Lung microvascular endothelial cell (primary cell): ENCODE measurements around the gene GIPC2. TPM values are rescaled to one million over a fixed set of nuclear protein-coding genes. Genes with fewer than 3 reads are reported as not detected.
A peak's percentile ranks its signal among the peaks of the same experiment; 100 is the strongest.
"Not testable (repeated sequence)": the region's sequence is repeated elsewhere in the genome, so short reads cannot be mapped to it uniquely, and the experiment has no call there.

Source experiments
- DNase-seq, 2 donors: peaks; one replicate each; pipeline versions ENCODE4 v3.0.0 to v3.0.0-alpha.2; 2010; ENCODE audit warnings: low read depth in 2 of 2
- total RNA-seq: library from RNA; depleted of rRNA; stranded (reverse); fragments of >200 nt; gene quantifications from 2 replicates; pipeline ENCODE4 v1.2.1, GENCODE V29; 2014

GIPC2 gene, protein sequence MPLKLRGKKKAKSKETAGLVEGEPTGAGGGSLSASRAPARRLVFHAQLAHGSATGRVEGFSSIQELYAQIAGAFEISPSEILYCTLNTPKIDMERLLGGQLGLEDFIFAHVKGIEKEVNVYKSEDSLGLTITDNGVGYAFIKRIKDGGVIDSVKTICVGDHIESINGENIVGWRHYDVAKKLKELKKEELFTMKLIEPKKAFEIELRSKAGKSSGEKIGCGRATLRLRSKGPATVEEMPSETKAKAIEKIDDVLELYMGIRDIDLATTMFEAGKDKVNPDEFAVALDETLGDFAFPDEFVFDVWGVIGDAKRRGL
- 25.3 and 32.3 TPM in 2 replicates for total RNA-seq

DNA sequence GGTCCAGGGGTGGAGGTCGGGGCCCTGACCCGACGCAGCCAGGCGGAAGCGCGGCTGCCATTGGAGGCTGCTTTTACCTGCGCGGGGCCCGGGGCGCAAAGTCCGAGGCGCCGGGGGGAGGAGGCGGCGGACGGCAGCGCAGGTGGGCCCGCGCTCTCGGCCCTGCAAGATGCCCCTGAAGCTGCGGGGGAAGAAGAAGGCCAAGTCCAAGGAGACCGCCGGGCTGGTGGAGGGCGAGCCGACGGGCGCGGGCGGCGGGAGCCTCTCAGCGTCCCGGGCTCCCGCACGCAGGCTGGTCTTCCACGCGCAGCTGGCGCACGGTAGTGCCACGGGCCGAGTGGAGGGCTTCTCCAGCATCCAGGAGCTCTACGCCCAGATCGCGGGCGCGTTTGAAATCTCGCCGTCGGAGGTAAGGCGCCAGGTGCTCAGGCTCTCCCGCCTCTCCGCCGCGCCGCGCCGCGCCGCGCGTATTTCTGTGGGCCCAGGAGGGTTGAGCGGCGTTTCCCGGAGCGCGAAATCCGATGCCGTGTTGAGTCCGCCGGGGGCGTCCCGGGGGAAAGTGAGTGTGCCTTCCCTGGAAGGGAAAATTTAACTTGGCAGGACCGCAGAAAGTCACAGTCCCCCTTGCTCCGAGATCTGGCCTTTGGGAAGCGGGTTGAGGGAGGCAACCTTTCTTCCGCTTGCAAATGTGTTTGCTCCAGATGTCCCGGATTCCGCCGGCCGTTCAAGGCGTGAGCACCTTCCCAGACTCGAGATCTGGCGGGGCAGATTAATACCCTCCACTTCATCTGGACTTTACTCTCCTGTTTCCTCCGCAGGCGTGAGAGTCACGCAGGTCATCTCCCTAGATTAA lies at the start of gene GIPC2:
TSS of gene GIPC2 (plus strand) at position 41 of the 853 bp plus-strand sequence. CDS start at position 170, 129 bp downstream.
- peak; percentile 42 to 67 for DNase-seq

- DNase-seq, result no peak
Observed at GRCh38 chr1:77996734-77997133, 49.0 kb upstream of the GIPC2 start.

DNA sequence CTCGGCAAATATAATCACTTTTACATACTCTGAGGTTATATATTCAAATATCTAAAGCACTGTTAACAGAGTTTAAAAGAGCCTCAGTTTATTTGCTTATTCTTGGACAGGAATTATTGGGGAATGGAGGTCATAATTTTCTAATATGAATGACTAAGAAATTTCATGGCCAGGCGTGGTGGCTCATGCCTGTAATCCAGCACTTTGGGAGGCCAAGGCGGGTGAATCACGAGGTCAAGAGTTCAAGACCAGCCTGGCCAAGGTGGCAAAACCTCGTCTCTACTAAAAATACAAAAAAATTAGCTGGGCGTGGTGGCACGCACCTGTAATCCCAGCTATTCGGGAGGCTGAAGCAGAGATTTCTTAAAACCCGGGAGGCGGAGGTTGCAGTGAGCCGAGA lies 45.2 kb upstream of the GIPC2 start:
- DNase-seq, result not testable (repeated sequence)

GRCh38 chr1:78003070-78003746 lies 42.6 kb upstream of the GIPC2 start:
- no peak for DNase-seq

DNA sequence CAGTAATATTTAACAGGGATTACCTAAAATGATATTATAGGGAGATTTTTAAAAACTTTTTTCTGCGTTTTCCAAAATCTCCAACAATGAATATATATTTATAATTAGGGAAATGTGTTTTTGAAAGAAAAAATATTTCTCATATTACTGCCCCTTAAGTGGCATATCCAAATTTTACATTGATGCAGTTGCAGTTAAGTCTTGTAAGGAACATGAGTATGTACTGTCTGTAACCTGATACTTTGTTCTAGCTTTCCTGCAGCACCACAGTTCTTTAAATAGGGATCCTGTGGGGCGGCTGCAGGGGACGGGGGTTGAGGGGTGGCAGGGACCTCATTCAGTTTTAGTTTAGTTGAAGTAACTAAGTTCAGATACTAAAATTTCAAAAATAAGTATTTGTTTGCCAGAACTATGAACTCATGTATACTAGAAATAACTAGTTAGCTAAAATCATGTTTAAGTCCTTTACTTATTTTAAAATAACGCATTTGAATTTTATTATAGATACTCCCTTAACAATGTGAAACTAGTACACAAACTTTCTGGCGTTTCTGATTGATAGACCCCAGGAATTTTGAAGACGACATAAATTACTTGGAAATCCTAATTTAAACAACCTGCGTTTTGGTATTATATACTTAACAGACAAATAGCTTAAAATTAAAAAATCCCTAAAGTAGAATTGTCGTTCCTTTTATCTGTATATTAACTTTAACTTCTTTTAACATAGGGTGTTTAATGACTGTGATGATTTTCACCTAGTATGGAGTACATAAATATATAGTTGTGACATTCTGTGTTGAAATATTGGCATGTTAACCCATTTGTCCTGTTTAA lies 41.7 kb upstream of the GIPC2 start:
- DNase-seq, result peak; percentile 66 to 76

DNA sequence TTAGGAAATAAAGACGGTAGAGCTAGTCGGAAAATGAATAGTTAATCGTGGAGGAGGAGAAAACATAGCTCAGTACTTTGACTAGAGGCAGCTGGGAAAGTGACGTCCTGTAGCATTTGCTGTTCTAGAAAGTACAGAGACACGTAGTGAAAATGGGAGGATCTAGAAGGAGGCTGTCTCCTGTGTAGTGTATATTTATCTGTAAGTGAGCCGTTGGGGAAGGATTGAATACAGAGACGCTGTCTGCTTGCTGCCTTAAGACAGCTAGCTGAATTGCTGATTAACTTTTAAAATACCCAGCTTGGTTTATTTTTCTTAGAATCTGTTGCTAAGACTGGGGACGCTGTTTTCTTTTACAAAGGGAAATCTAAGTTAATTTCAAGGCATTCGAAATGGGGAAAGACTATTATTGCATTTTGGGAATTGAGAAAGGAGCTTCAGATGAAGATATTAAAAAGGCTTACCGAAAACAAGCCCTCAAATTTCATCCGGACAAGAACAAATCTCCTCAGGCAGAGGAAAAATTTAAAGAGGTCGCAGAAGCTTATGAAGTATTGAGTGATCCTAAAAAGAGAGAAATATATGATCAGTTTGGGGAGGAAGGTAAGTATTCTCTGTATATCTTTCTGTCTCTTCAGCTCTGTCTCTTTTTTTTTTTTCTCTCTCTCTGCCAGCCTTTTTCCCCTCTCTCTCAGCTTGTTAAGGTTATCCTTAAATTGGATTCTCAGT lies 40.9 kb upstream of the GIPC2 start, which contains the start of gene DNAJB4:
TSS of gene DNAJB4 (plus strand) at position 221 of the 729 bp plus-strand sequence. CDS start at position 393, 172 bp downstream.
- peak; percentile 96 to 98 for DNase-seq

- DNase-seq, result no peak
Observed at GRCh38 chr1:78005448-78005722, 40.4 kb upstream of the GIPC2 start.

DNA sequence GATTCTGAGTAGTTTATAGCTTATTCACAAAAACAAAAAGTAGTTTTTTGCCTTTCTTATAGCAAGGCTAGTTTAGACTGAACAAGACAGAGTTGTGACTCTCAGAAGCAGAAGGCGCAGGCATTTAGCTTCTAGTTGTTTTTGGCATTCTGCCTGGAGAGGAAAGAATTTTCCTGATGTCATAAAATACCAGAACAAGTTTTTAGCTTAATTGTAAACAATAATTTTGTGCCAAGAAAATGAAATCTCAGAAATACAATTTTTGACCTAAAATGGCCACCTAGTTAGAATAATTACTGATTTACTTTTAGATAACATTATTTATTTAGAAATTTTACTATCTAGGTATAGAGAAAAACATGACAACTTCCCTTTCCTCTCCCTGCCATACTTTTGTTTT lies 40.0 kb upstream of the GIPC2 start:
- DNase-seq, result peak; percentile 87 to 91

GRCh38 chr1:78006521-78006920 lies 39.2 kb upstream of the GIPC2 start:
- DNase-seq, result no peak

- peak; percentile 30 to 50 for DNase-seq
Observed at GRCh38 chr1:78007677-78008341, 38.0 kb upstream of the GIPC2 start.

- no peak for DNase-seq
Observed at GRCh38 chr1:78009276-78009675, 36.5 kb upstream of the GIPC2 start.

GRCh38 chr1:78009836-78010235 lies 35.9 kb upstream of the GIPC2 start:
- no peak for DNase-seq

- DNase-seq, result no peak
Observed at GRCh38 chr1:78011050-78011449, 34.7 kb upstream of the GIPC2 start.

- DNase-seq, result no peak
Observed at GRCh38 chr1:78015148-78015547, 30.6 kb upstream of the GIPC2 start.

- no peak for DNase-seq
Observed at GRCh38 chr1:78019024-78019423, 26.7 kb upstream of the GIPC2 start.

DNA sequence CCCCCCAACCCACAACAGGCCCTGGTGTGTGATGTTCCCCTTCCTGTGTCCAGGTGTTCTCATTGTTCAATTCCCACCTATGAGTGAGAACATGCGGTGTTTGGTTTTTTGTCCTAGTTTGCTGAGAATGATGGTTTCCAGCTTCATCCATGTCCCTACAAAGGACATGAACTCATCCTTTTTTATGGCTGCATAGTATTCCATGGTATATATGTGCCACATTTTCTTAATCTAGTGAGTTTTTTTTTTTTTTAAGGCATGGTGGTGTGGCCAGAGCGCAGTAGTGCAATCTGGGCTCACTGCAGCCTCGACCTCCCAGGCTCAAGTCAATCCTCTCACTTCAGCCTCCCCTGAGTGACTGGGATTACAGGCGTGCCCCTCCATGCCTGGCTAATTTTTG lies 24.6 kb upstream of the GIPC2 start:
- DNase-seq, result not testable (repeated sequence)

DNA sequence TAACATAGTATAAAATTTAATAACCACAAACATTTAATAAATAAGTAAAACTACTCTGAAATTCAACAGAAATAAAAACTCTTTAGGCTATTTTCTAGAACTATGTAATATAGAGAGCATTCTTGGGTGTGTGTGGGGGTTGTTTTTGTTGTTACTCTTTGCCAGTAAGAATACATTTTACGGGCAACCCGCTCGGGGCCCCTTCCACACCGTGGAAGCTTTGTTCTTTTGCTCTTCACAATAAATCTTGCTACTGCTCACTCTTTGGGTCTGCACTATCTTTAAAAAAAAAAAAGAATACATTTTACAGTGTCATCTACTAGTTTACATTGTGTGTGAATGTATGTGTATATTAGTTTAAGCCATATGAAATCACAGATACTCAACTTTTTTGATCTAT lies 16.0 kb upstream of the GIPC2 start:
- no peak for DNase-seq

- no peak for DNase-seq
Observed at GRCh38 chr1:78032996-78033796, 12.6 kb upstream of the GIPC2 start.

DNA sequence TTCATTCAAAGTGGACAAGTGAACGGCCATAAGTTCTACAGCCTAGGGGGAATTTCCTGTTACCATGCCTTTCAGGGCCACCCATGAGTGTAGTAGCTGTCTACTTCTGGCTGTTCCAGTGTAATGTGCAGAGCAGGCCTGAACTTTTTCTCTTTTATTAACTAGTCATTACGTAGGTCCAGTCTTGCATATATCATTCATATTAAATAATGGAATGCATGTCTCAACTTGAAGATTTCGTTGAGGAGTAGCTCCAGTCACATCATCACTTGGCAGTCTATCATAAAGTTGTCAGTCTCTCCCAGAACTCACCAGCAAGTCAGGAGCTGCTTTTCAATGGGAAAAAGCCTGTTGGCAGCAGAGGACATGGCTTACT lies 12.0 kb upstream of the GIPC2 start:
- DNase-seq, result no peak
